Left lung (tissue), 10 donors: ENCODE measurements around the gene GRB10. TPM values are rescaled to one million over a fixed set of nuclear protein-coding genes. Genes with fewer than 3 reads are reported as not detected.

Experiments
- ATAC-seq: fragments of 200-7000 bp; cut with Tn5 transposase; one replicate; pipeline ENCODE4 v1.9.1; 2020; ENCODE audit warnings: moderate library complexity
- DNase-seq, 4 donors: peaks; one replicate each; pipeline ENCODE4 v3.0.0-alpha.2; 2013 to 2020
- H3K27ac ChIP-seq, 2 donors: fragments of 200-600 bp; sonication (generic) in 1 of 2; one replicate each; pipeline versions ENCODE4 v1.5.0 to v1.8.0; 2020 to 2021
- H3K27me3 ChIP-seq, 2 donors: fragments of 200-600 bp; sonication (generic) in 1 of 2; one replicate each; pipeline versions ENCODE4 v1.5.0 to v1.8.0; 2020 to 2021
- H3K36me3 ChIP-seq, 2 donors: fragments of 200-600 bp; sonication (generic) in 1 of 2; one replicate each; pipeline versions ENCODE4 v1.5.0 to v1.8.0; 2020 to 2021
- H3K4me1 ChIP-seq, 2 donors: fragments of 200-600 bp; one replicate each; pipeline ENCODE4 v1.8.0; 2021
- H3K4me3 ChIP-seq, 2 donors: fragments of 200-600 bp; sonication (generic) in 1 of 2; one replicate each; pipeline versions ENCODE4 v1.5.0 to v1.8.0; 2020 to 2021; ENCODE audit warnings: mild to moderate bottlenecking in 1 of 2
- H3K9me3 ChIP-seq, 2 donors: fragments of 200-600 bp; sonication (generic) in 1 of 2; one replicate each; pipeline versions ENCODE4 v1.5.0 to v1.8.0; 2020 to 2021
- CTCF ChIP-seq, 2 donors: fragments of 200-600 bp; sonication (generic) in 1 of 2; IDR thresholded peaks; one replicate each; pipeline versions ENCODE4 v1.5.0 to v1.8.0; 2021; ENCODE audit warnings: antibody characterized with exemption in 2 of 2
- intact Hi-C, 2 donors: fragments of 100-400 bp; cut with DNase I; formaldehyde crosslinking; loops; one replicate each; pipeline versions ENCODE4 v1.11.2 to v1.14.2; 2022
- polyA plus RNA-seq, 6 donors: library from polyadenylated mRNA; unstranded; fragments of 120-200 nt; gene quantifications; one replicate each; pipeline ENCODE4 v1.2.1, GENCODE V29; 2013; ENCODE audit not compliant: insufficient read length in 6 of 6
- total RNA-seq, 2 donors: library from RNA; stranded (reverse); fragmentation: NEBNext Ultra II Directional; extraction: Animal tissue kit (Norgen Biotek cat#: 25700); gene quantifications; one replicate each; pipeline ENCODE4 v1.2.1, GENCODE V29; 2021
- donor health status: DM: no; HTN: yes; CAD: no.
- donor health status: DM: no; HTN: no; CAD: no.

GRB10 gene
- total and polyA plus RNA-seq, 8 donors = 38.8 to 58.3 (median 45.0) TPM

- H3K4me3 ChIP-seq = no peak overlapping the region
- H3K4me1 ChIP-seq = peaks cover 7 to 19% of the 10 kb centered on the region in 2 donors
- H3K9me3 ChIP-seq = no peaks in the 10 kb centered on the region
- H3K27me3 ChIP-seq = no peaks in the 10 kb centered on the region
- ATAC-seq = peak; percentile 46
- H3K36me3 ChIP-seq = peaks cover 0 to 16% of the 10 kb centered on the region in 2 donors
- intact Hi-C loops = no loop called here
- no peak for TF ChIP-seq CTCF (IDR thresholded peaks at IDR 0.05)
- no peak for DNase-seq
- no peak overlapping the region for H3K27ac ChIP-seq
Observed at GRCh38 chr7:50687575-50688225, 95.0 kb downstream of the GRB10 start.

GRCh38 chr7:50687096-50687495 is 95.6 kb downstream of the GRB10 start:
- no peak overlapping the region for H3K27ac ChIP-seq
- H3K4me3 ChIP-seq = no peak overlapping the region
- no peaks in the 10 kb centered on the region for H3K9me3 ChIP-seq
- H3K4me1 ChIP-seq = peaks cover 7 to 16% of the 10 kb centered on the region in 2 donors
- ATAC-seq = no peak
- intact Hi-C loops = no loop called here
- peaks cover 0 to 16% of the 10 kb centered on the region in 2 donors for H3K36me3 ChIP-seq
- TF ChIP-seq CTCF (IDR thresholded peaks at IDR 0.05) = no peak
- no peaks in the 10 kb centered on the region for H3K27me3 ChIP-seq
- no peak for DNase-seq

GRCh38 chr7:50685135-50686065 is 97.3 kb downstream of the GRB10 start:
- H3K9me3 ChIP-seq = no peaks in the 10 kb centered on the region
- no peak overlapping the region for H3K27ac ChIP-seq
- intact Hi-C loops = no loop called here
- peak in 1 of 4 donors; percentile 34 for DNase-seq
- no peak overlapping the region for H3K4me3 ChIP-seq
- peaks cover 13 to 27% of the 10 kb centered on the region in 2 donors for H3K4me1 ChIP-seq
- no peaks in the 10 kb centered on the region for H3K27me3 ChIP-seq
- TF ChIP-seq CTCF (IDR thresholded peaks at IDR 0.05) = no peak
- H3K36me3 ChIP-seq = peaks cover 0 to 16% of the 10 kb centered on the region in 2 donors
- ATAC-seq = peak; percentile 29

GRCh38 chr7:50684713-50685075 is 98.0 kb downstream of the GRB10 start:
- ATAC-seq = no peak
- no peak for TF ChIP-seq CTCF (IDR thresholded peaks at IDR 0.05)
- H3K27ac ChIP-seq = no peak overlapping the region
- no peaks in the 10 kb centered on the region for H3K9me3 ChIP-seq
- intact Hi-C loops = no loop called here
- H3K27me3 ChIP-seq = no peaks in the 10 kb centered on the region
- DNase-seq = no peak
- H3K36me3 ChIP-seq = peaks cover 0 to 13% of the 10 kb centered on the region in 2 donors
- peaks cover 13 to 27% of the 10 kb centered on the region in 2 donors for H3K4me1 ChIP-seq
- no peak overlapping the region for H3K4me3 ChIP-seq
